PC-9 (cell line): ENCODE measurements around the gene FLT3.

ENCODE experiments used
- CTCF ChIP-seq: fragments of 200-600 bp; sonication (generic); conservative IDR thresholded peaks from 2 replicates; pipeline ENCODE4 v1.6.1; 2017; ENCODE audit warnings: mixed run types, antibody characterized with exemption, mild to moderate bottlenecking, moderate library complexity
- EZH2 ChIP-seq: fragments of 200-600 bp; sonication (generic); IDR thresholded peaks from 2 replicates; pipeline ENCODE4 v1.8.0; 2017; ENCODE audit warnings: antibody characterized with exemption, low read depth

- no peak for TF ChIP-seq CTCF
- no peak for TF ChIP-seq EZH2
These were observed 132.6 kb downstream of the FLT3 start for GRCh38 chr13:27967736-27968315.
